Tibial nerve (tissue), 4 donors: ENCODE data around the gene VTN. TPM values are rescaled to one million over a fixed set of nuclear protein-coding genes. Genes with fewer than 3 reads are reported as not detected.

ENCODE experiments used
- DNase-seq, 2 donors: peaks; one replicate each; pipeline ENCODE4 v3.0.0-alpha.2; 2019; ENCODE audit warnings: low spot score in 2 of 2
- H3K27ac ChIP-seq, 4 donors: fragments of 200-600 bp; sonication (generic) in 3 of 4; one replicate each; pipeline ENCODE4 v1.5.1; 2017 to 2019; ENCODE audit warnings: mild to moderate bottlenecking in 1 of 4
- H3K27me3 ChIP-seq, 2 donors: fragments of 200-600 bp; sonication (generic) in 1 of 2; one replicate each; pipeline versions ENCODE4 v1.5.1 to v1.6.0; 2017 to 2019
- H3K36me3 ChIP-seq, 3 donors: fragments of 200-600 bp; sonication (generic); one replicate each; pipeline ENCODE4 v1.5.1; 2018 to 2019
- H3K4me1 ChIP-seq, 4 donors: fragments of 200-600 bp; sonication (generic) in 3 of 4; one replicate each; pipeline ENCODE4 v1.5.1; 2017 to 2019
- H3K4me3 ChIP-seq, 4 donors: fragments of 200-600 bp; sonication (generic) in 3 of 4; one replicate each; pipeline ENCODE4 v1.5.1; 2017 to 2019; ENCODE audit warnings: mild to moderate bottlenecking in 1 of 4, moderate library complexity in 1 of 4
- H3K9me3 ChIP-seq, 4 donors: fragments of 200-600 bp; sonication (generic) in 3 of 4; one replicate each; pipeline ENCODE4 v1.5.1; 2017 to 2019
- EP300 ChIP-seq, 2 donors: sonication (generic); formaldehyde crosslinking; IDR thresholded peaks; one replicate each; pipeline ENCODE4 v1.6.1; 2017; ENCODE audit warnings: antibody characterized with exemption in 2 of 2, mild to moderate bottlenecking in 1 of 2
- POLR2A ChIP-seq, 2 donors: fragments of 450-650 bp; IDR thresholded peaks; one replicate each; pipeline ENCODE4 v1.6.1; 2017; ENCODE audit warnings: antibody characterized with exemption in 2 of 2, mild to moderate bottlenecking in 2 of 2, moderate library complexity in 2 of 2
- WGBS, 2 donors: methylation state at CpG; one replicate each; pipeline ENCODE4 v1.1.5; 2018; 5-methylcytosine and 5-hydroxymethylcytosine counted together
- total RNA-seq, 4 donors: library from RNA; depleted of rRNA; stranded (reverse); fragments of >200 nt; gene quantifications; one replicate each; pipeline ENCODE4 v1.1.0, GENCODE V29; 2016
- TF ChIP-seq, protein P1 (sequence below), 5 experiments: fragments of 200-600 bp in 3 of 5; fragments of 450-650 bp in 2 of 5; sonication (generic) in 3 of 5; IDR thresholded peaks; one replicate each; pipeline ENCODE4 v1.5.1; 2016 to 2019; ENCODE audit warnings: antibody characterized with exemption in 5 of 5, mild to moderate bottlenecking in 3 of 5, moderate library complexity in 2 of 5

Gene VTN
- total RNA-seq, 4 donors from 2014 or later: 0.90 to 22.7 (median 1.8) TPM

DNA sequence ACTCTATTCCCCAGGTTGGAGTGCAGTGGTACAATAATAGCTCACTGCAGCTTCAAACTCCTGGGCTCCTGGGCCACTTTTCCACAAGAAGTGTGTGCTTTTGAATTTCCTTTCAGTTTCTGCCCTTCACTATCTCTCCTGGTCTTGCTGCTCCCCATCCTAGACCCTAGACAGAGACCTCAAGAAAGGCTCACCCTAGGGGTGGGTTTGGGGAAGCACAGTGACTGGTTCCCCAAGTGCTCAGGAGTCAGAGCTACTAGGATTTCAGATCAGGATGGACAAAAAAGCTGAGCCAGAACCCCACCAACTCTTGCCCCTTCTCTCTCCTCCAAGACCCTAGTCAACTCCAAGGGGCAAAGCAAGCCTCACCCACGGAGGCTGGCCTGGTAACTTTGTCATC, 3.5 kb downstream of the VTN start:
- WGBS, 2 donors: 55 to 57% methylated on average over 1 of the region's 1 CpG
- DNase-seq: no peak

DNA sequence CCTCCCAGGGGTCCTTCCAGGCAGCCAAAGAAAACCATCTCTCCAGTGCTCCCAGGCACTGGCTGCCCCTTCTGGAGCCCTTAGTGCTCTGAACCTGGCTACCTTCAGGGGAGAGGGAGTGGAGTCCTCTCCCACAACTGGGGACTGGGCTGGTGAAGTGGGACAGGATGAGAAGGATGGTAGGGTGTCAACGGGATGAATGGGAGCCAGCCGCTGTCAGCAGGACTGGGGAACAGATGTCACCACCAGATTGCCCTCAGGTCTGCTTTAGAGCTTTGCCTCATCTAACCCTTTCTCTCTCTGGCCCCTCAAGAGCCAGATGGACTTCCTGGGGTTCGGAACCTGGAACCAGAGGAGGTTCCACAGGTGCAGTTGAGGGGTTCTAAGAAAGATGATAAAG, 4.6 kb downstream of the VTN start:
- Histone ChIP-seq H3K27me3 (no peaks in the 10 kb centered on the region), H3K4me3 (no peak overlapping the region), H3K27ac (no peak overlapping the region), H3K4me1 (peaks cover 0 to 5% (median 2%) of the 10 kb centered on the region in 4 donors), H3K9me3 (no peaks in the 10 kb centered on the region), H3K36me3 (peaks cover 0 to 76% (median 24%) of the 10 kb centered on the region in 3 donors)
- no peak for DNase-seq
- no peak for TF ChIP-seq EP300 (IDR thresholded peaks at IDR 0.05)
- TF ChIP-seq POLR2A (IDR thresholded peaks at IDR 0.05): no peak
- TF ChIP-seq, protein P1, sequence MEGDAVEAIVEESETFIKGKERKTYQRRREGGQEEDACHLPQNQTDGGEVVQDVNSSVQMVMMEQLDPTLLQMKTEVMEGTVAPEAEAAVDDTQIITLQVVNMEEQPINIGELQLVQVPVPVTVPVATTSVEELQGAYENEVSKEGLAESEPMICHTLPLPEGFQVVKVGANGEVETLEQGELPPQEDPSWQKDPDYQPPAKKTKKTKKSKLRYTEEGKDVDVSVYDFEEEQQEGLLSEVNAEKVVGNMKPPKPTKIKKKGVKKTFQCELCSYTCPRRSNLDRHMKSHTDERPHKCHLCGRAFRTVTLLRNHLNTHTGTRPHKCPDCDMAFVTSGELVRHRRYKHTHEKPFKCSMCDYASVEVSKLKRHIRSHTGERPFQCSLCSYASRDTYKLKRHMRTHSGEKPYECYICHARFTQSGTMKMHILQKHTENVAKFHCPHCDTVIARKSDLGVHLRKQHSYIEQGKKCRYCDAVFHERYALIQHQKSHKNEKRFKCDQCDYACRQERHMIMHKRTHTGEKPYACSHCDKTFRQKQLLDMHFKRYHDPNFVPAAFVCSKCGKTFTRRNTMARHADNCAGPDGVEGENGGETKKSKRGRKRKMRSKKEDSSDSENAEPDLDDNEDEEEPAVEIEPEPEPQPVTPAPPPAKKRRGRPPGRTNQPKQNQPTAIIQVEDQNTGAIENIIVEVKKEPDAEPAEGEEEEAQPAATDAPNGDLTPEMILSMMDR (IDR thresholded peaks at IDR 0.05): no peak
- 88 to 97% methylated on average over 3 of the region's 3 CpGs for WGBS, 2 donors

More for the DNA sequence above, 3.5 kb downstream of the VTN start:
- no peaks in the 10 kb centered on the region for H3K9me3 ChIP-seq
- no peak overlapping the region for H3K4me3 ChIP-seq
- TF ChIP-seq POLR2A (IDR thresholded peaks at IDR 0.05) (no peak), EP300 (IDR thresholded peaks at IDR 0.05) (no peak)
- TF ChIP-seq, protein P1 (IDR thresholded peaks at IDR 0.05): no peak
- H3K4me1 ChIP-seq: peaks cover 0 to 15% (median 3%) of the 10 kb centered on the region in 4 donors
- no peak overlapping the region for H3K27ac ChIP-seq
- H3K27me3 ChIP-seq: no peaks in the 10 kb centered on the region
- peaks cover 0 to 65% (median 14%) of the 10 kb centered on the region in 3 donors for H3K36me3 ChIP-seq

DNA sequence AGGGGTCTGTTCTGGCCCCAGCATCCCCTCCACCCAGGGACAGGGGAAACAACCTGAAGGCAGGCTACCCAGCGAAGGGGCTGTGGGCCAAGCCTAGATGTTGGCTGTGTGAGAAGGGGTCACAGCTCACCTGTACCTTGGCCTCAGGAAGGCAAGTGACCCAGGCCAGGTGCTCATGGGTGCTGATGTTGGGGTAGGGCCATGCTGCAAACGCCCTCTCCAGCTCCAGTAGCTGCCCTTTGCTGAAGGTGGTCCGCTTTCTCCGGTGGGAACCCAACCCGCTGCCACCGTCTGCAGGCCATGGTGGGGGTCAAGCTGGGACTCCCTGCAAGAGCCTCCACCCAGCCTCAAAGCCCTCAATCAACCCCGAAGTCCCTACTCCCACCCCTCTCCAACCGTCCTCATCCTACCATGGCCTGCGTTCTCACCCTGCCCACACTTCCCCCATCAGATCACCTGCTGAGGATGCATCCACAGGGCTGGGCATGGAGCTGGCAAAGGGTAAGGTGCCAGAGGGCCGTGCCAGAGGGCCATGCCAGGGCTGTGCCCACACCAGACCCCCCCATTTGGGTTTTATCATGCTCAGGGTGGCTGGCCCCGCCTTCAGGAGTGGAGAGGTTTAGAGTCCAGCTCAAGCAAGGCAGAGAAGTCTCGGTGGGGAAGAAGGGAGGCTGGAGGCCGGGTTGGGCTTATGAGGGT, 5.3 kb downstream of the VTN start, which contains the start of gene SEBOX:
SEBOX (minus strand) TSS at position 535 of the 699 bp plus-strand sequence; CDS start at position 487, 48 bp downstream.
- DNase-seq: no peak
- Histone ChIP-seq H3K36me3 (peaks cover 0 to 83% (median 28%) of the 10 kb centered on the region in 3 donors), H3K4me1 (no peaks in the 10 kb centered on the region), H3K9me3 (no peaks in the 10 kb centered on the region), H3K27ac (no peak within 1 kb of the TSS), H3K27me3 (no peaks in the 10 kb centered on the region), H3K4me3 (no peak within 1 kb of the TSS)
- 90 to 94% methylated on average over 13 of the region's 13 CpGs for WGBS, 2 donors
- TF ChIP-seq, protein P1 (IDR thresholded peaks at IDR 0.05): no peak
- no peak for TF ChIP-seq POLR2A (IDR thresholded peaks at IDR 0.05)
- no peak for TF ChIP-seq EP300 (IDR thresholded peaks at IDR 0.05)

DNA sequence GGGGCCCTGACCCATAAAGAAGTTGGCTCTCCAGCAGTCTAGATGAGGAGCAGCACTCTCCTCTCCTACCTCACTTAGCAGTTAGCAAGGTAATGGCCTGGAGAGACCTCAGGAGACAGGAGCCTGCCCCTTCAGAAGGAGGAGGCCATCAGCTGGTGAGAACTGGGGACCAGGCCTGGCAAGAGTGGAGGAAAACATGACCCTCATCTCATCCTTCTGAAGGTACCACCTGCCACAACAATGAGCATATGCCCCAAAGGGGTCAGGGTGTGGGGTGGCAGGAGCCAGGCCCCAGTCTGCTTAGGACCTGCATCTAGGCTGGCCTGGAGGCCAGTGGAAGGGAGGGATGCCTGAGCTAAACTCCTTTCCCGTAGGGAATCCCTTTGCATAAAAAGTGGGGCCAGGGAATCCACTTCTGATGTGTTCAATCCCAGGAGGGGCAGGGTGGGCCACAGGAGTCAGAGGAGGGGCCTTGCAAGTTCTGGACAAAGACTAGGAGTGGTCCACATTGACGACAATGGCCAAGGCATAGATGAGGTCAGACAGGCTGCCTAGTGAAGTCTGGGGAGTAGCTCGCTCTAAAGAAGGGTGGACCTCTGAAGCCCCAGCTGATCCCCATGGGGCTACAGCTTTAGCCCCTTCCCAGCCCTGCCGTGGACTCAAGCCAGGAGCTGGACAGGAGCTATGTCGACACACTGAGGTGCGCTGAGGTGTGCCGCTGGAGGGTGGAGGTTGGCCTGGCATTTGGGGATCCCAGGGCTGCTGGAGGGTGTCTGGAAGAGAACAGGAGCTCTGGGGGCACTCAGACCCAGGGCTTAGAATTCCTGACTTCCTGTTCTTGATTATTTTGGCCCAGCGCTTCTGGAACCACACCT, 6.1 kb downstream of the VTN start:
- Histone ChIP-seq H3K27ac (no peak overlapping the region), H3K9me3 (no peaks in the 10 kb centered on the region), H3K27me3 (no peaks in the 10 kb centered on the region), H3K4me1 (no peaks in the 10 kb centered on the region), H3K36me3 (peaks cover 0 to 90% (median 36%) of the 10 kb centered on the region in 3 donors), H3K4me3 (no peak overlapping the region)
- no peak for TF ChIP-seq POLR2A (IDR thresholded peaks at IDR 0.05)
- TF ChIP-seq EP300 (IDR thresholded peaks at IDR 0.05): no peak
- TF ChIP-seq, protein P1 (IDR thresholded peaks at IDR 0.05): no peak
- DNase-seq: no peak
- WGBS, 2 donors: 84 to 89% methylated on average over 8 of the region's 8 CpGs
